B cell (primary cell): ENCODE data around the gene PRR18. TPM values are rescaled to one million over a fixed set of nuclear protein-coding genes. Genes with fewer than 3 reads are reported as not detected.
A peak's percentile ranks its signal among the peaks of the same experiment; 100 is the strongest.

Experiments used
- ATAC-seq: fragments of 200-7000 bp; cut with Tn5 transposase; one replicate; pipeline ENCODE4 v1.10.0; 2021; ENCODE audit warnings: low read depth, mild to moderate bottlenecking, moderate number of reproducible peaks, moderate library complexity
- CTCF ChIA-PET: fragments of 350-600 bp; sonication (Branson Sonifier 250); formaldehyde crosslinking; loops from one replicate; lab custom pipeline; 2021; ENCODE audit warnings: antibody characterized with exemption, inconsistent platforms; lab: Charles Lee
- POLR2A ChIA-PET: fragments of 350-600 bp; sonication (Branson Sonifier 250); formaldehyde crosslinking; loops from one replicate; lab custom pipeline; 2021; ENCODE audit warnings: antibody characterized with exemption; lab: Charles Lee
- DNase-seq: peaks from one replicate; pipeline ENCODE4 v3.0.0; 2013
- H2AFZ ChIP-seq: 2 replicates; pipeline ENCODE4 v1.6.1; 2012; ENCODE audit warnings: mild to moderate bottlenecking, low read depth, low read length; ENCODE audit not compliant: insufficient read depth, poor library complexity, severe bottlenecking
- H3K27ac ChIP-seq, 2 donors: 1 replicate in 1 of 2; 2 replicates in 1 of 2; pipeline ENCODE4 v1.5.1; 2012 to 2013; ENCODE audit warnings: low read length in 2 of 2, mild to moderate bottlenecking in 2 of 2, moderate library complexity in 1 of 2
- H3K27me3 ChIP-seq, 4 experiments: fragments of 200-600 bp in 1 of 4; sonication (generic) in 1 of 4; replicated peaks in 1 of 4; 1 replicate in 2 of 4; 2 replicates in 2 of 4; pipeline versions ENCODE4 v1.6.1 to v1.7.0; 2013 to 2016; ENCODE audit warnings: low read length in 3 of 4, mild to moderate bottlenecking in 2 of 4, mixed read lengths in 1 of 4, moderate library complexity in 1 of 4; ENCODE audit not compliant: insufficient read depth in 4 of 4, control insufficient read depth in 3 of 4; ENCODE audit errors: control extremely low read depth in 1 of 4
- H3K36me3 ChIP-seq, 2 experiments: replicated peaks in 1 of 2; 1 replicate in 1 of 2; 2 replicates in 1 of 2; pipeline versions ENCODE4 v1.6.1 to v1.7.1; 2013; ENCODE audit warnings: low read length in 1 of 2; ENCODE audit not compliant: insufficient read depth in 2 of 2, control insufficient read depth in 1 of 2; ENCODE audit errors: control extremely low read depth in 1 of 2, extremely low read depth in 1 of 2
- H3K4me1 ChIP-seq, 2 donors: fragments of 200-600 bp in 1 of 2; sonication (generic) in 1 of 2; 1 replicate in 1 of 2; 2 replicates in 1 of 2; pipeline versions ENCODE4 v1.5.1 to v1.6.1; 2013 to 2017; ENCODE audit warnings: low read length in 2 of 2; ENCODE audit not compliant: control insufficient read depth in 2 of 2, insufficient read depth in 2 of 2
- H3K4me2 ChIP-seq: replicated peaks from 2 replicates; pipeline ENCODE3; 2012; ENCODE audit warnings: mild to moderate bottlenecking, low read depth, low read length; ENCODE audit not compliant: poor library complexity, severe bottlenecking
- H3K4me3 ChIP-seq, 5 experiments: fragments of 200-600 bp in 1 of 5; sonication (generic) in 1 of 5; 1 replicate in 3 of 5; 2 replicates in 2 of 5; pipeline versions ENCODE4 v1.5.1 to v1.7.0; 2011 to 2016; ENCODE audit warnings: low read length in 4 of 5, mild to moderate bottlenecking in 4 of 5, low read depth in 2 of 5, control low read depth in 1 of 5, moderate library complexity in 1 of 5; ENCODE audit not compliant: insufficient read depth in 1 of 5; ENCODE audit errors: control extremely low read depth in 1 of 5, extremely low read depth in 1 of 5
- H3K79me2 ChIP-seq: fragments of 200-600 bp; sonication (generic); one replicate; pipeline ENCODE4 v1.6.0; 2016; ENCODE audit warnings: low read length; ENCODE audit not compliant: control insufficient read depth, insufficient read depth
- H3K9ac ChIP-seq: fragments of 200-600 bp; sonication (generic); 2 replicates; pipeline ENCODE4 v1.6.1; 2017; ENCODE audit warnings: mild to moderate bottlenecking, low read length, moderate library complexity
- H3K9me3 ChIP-seq, 3 donors: one replicate each; pipeline versions ENCODE4 v1.6.1 to v1.7.1; 2013; ENCODE audit warnings: low read length in 2 of 3; ENCODE audit not compliant: control insufficient read depth in 2 of 3, insufficient read depth in 1 of 3; ENCODE audit errors: control extremely low read depth in 1 of 3
- H4K20me1 ChIP-seq: 2 replicates; pipeline ENCODE4 v1.6.0; 2012; ENCODE audit warnings: mild to moderate bottlenecking, low read length; ENCODE audit not compliant: insufficient read depth, control insufficient read depth, poor library complexity, severe bottlenecking
- H3K27ac Mint-ChIP-seq: one replicate; pipeline ENCODE4 v1.8.0; 2021; ENCODE audit warnings: mixed read lengths
- H3K27me3 Mint-ChIP-seq: one replicate; pipeline ENCODE4 v1.8.0; 2021; ENCODE audit warnings: mixed read lengths
- H3K4me1 Mint-ChIP-seq: one replicate; pipeline ENCODE4 v1.8.0; 2021; ENCODE audit warnings: mixed read lengths
- H3K4me3 Mint-ChIP-seq: one replicate; pipeline ENCODE4 v1.8.0; 2021; ENCODE audit warnings: mixed read lengths
- H3K9me3 Mint-ChIP-seq: one replicate; pipeline ENCODE4 v1.8.0; 2022; ENCODE audit warnings: mixed read lengths; ENCODE audit not compliant: insufficient read depth
- EZH2 ChIP-seq: IDR thresholded peaks from 2 replicates; pipeline ENCODE4 v1.6.1; 2012; ENCODE audit warnings: borderline replicate concordance, low read depth, mild to moderate bottlenecking, moderate library complexity, low read length; ENCODE audit not compliant: insufficient read depth, poor library complexity, severe bottlenecking
- WGBS: methylation state at CpG from one replicate; pipeline ENCODE4 v1.1.5; 2013; ENCODE audit warnings: missing lambda C conversion rate; ENCODE audit not compliant: insufficient coverage; 5-methylcytosine and 5-hydroxymethylcytosine counted together
- intact Hi-C: fragments of 100-400 bp; cut with micrococcal nuclease; formaldehyde crosslinking; loops from one replicate; pipeline ENCODE4 v1.10.0; 2022
- polyA plus RNA-seq: library from polyadenylated mRNA; depleted of rRNA; stranded (reverse); fragments of >200 nt; gene quantifications from 2 replicates; pipeline ENCODE4 v1.2.3, GENCODE V29; 2012
- total RNA-seq, 2 donors: library from RNA; stranded (reverse); fragments of 120-200 nt in 1 of 2; gene quantifications; 1 replicate in 1 of 2; 2 replicates in 1 of 2; pipeline versions ENCODE4 v1.2.3 to v1.2.4, GENCODE V29; 2013 to 2022
- TF ChIP-seq, protein P1 (sequence below): fragments of 200-600 bp; IDR thresholded peaks from one replicate; pipeline ENCODE4 v1.8.0; 2022; ENCODE audit warnings: antibody characterized with exemption, mild to moderate bottlenecking

Gene PRR18
- total and polyA plus RNA-seq, 2 donors (not counting 1 experiment from before 2014, with no cell fraction given), result not detected

DNA sequence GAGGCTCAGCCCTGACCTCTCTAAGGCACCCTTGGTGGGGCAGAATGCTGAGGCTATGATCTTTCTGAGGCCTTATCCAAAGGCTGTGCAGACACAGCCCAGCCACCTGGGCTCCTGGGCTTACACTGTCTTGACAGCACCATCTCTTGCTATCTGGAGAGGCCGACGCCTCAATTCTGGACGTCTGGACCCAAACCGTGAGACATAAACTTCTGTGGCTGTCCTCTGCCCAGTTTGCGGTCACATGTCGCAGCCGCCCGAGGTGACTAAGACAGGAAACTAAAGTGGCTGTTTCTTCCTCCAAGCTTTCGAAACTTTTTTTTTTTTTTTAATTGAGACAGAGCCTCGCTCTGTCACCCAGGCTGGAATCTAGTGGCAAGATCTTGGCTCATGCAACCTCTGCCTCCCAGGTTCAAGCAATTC is 49.3 kb downstream of the PRR18 start:
- H4K20me1 ChIP-seq, result no peaks in the 10 kb centered on the region
- ATAC-seq, result peak; percentile 45
- no peaks in the 10 kb centered on the region for H3K79me2 ChIP-seq
- WGBS, result under 1% methylated on average over 10 of the region's 10 CpGs
- TF ChIP-seq, protein P1, sequence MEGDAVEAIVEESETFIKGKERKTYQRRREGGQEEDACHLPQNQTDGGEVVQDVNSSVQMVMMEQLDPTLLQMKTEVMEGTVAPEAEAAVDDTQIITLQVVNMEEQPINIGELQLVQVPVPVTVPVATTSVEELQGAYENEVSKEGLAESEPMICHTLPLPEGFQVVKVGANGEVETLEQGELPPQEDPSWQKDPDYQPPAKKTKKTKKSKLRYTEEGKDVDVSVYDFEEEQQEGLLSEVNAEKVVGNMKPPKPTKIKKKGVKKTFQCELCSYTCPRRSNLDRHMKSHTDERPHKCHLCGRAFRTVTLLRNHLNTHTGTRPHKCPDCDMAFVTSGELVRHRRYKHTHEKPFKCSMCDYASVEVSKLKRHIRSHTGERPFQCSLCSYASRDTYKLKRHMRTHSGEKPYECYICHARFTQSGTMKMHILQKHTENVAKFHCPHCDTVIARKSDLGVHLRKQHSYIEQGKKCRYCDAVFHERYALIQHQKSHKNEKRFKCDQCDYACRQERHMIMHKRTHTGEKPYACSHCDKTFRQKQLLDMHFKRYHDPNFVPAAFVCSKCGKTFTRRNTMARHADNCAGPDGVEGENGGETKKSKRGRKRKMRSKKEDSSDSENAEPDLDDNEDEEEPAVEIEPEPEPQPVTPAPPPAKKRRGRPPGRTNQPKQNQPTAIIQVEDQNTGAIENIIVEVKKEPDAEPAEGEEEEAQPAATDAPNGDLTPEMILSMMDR, result no peak
- TF ChIP-seq EZH2, result no peak
- Mint-ChIP-seq H3K4me3 (peak overlapping the region; percentile 13), H3K27me3 (peaks cover 13% of the 10 kb centered on the region), H3K4me1 (peaks cover 27% of the 10 kb centered on the region), H3K9me3 (peaks cover 2% of the 10 kb centered on the region), H3K27ac (peak overlapping the region; percentile 37)
- peaks cover 0 to 13% (median 2%) of the 10 kb centered on the region in 4 experiments for H3K27me3 ChIP-seq
- no peak for DNase-seq
- H3K9ac ChIP-seq, result peak overlapping the region; percentile 36
- intact Hi-C loops, result no loop called here
- peak overlapping the region; percentile 65 for H3K4me2 ChIP-seq
- H3K4me3 ChIP-seq, result no peak overlapping the region
- H3K36me3 ChIP-seq, result no peaks in the 10 kb centered on the region
- H3K27ac ChIP-seq, result peak overlapping the region in 1 of 2 donors; percentile 44
- H3K4me1 ChIP-seq, result peaks cover 16 to 17% of the 10 kb centered on the region in 2 donors
- peak overlapping the region; percentile 63 for H2AFZ ChIP-seq
- ChIA-PET POLR2A (no interaction called here), CTCF (interaction anchor here (0.6 to 1.5 kb wide), 3 partner anchors 17 to 26 kb away, joined by 3 read pairs; no protein-coding TSS in a partner anchor)
- H3K9me3 ChIP-seq, result peaks cover 0 to 8% (median 0%) of the 10 kb centered on the region in 3 donors

DNA sequence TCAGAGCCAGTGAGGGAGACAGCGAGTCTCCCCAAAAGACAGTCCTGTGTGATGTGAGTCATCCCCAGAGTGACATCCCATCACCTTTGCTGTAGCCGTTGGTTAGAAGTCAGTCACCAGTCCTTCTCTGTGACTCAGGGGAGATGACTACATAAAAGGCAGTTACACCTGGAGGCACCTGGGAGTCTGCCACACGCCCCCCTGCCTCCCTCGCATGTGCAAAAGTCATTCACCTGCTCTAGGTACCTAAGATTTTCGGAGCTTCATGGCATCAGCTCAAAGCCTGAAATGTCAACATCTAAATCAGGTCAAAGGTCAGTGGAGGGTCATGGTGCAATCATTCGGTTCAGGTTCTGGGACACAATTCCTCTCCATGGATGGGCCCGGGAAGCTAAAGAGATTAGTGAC is 50.3 kb downstream of the PRR18 start:
- no peak overlapping the region for H3K4me3 Mint-ChIP-seq
- H3K4me1 ChIP-seq, result peaks cover 26% of the 10 kb centered on the region in 2 donors
- intact Hi-C loops, result no loop called here

More for the DNA sequence above, 50.3 kb downstream of the PRR18 start:
- Histone ChIP-seq H3K27me3 (peaks cover 0 to 21% (median 6%) of the 10 kb centered on the region in 4 experiments), H3K4me3 (no peak overlapping the region), H3K9ac (no peak overlapping the region), H3K36me3 (no peaks in the 10 kb centered on the region), H2AFZ (no peak overlapping the region), H3K4me2 (no peak overlapping the region), H3K27ac (no peak overlapping the region), H3K9me3 (peaks cover 0 to 8% (median 0%) of the 10 kb centered on the region in 3 donors), H4K20me1 (no peaks in the 10 kb centered on the region), H3K79me2 (no peaks in the 10 kb centered on the region)
- no peak for DNase-seq
- no peak for TF ChIP-seq EZH2
- TF ChIP-seq, protein P1, result no peak
- ATAC-seq, result no peak
- Mint-ChIP-seq H3K9me3 (peaks cover 2% of the 10 kb centered on the region), H3K27ac (no peak overlapping the region), H3K4me1 (peaks cover 34% of the 10 kb centered on the region), H3K27me3 (peaks cover 13% of the 10 kb centered on the region)
- ChIA-PET CTCF (interaction anchor here (1.5 kb wide), 2 partner anchors 18 to 27 kb away, joined by 3 read pairs; no protein-coding TSS in a partner anchor), POLR2A (no interaction called here)
- 90% methylated on average over 7 of the region's 7 CpGs for WGBS
